Activated T-helper 1 cell treated with anti-CD3 and anti-CD28 coated beads, Interleukin-12 subunit alpha, Interleukin-12 subunit beta, Interleukin-2, Interleukin-4 antibody, amounts not matched to agents 30 ng/mL and 10 ng/mL and 1 ng/mL, durations not matched to agents 14 hours and 24 hours and 36 hours (primary cell): ENCODE results near the gene RYR3. TPM values are rescaled to one million over a fixed set of nuclear protein-coding genes. Genes with fewer than 3 reads are reported as not detected.

ENCODE experiments used
- DNase-seq: peaks from one replicate; pipeline ENCODE4 v3.0.0; 2021; ENCODE audit warnings: low spot score
- H3K27ac Mint-ChIP-seq: one replicate; pipeline ENCODE4 v1.8.0; 2021; ENCODE audit warnings: mild to moderate bottlenecking, mixed read lengths
- H3K27me3 Mint-ChIP-seq: one replicate; pipeline ENCODE4 v1.8.0; 2022; ENCODE audit warnings: mild to moderate bottlenecking, moderate library complexity, mixed read lengths; ENCODE audit not compliant: insufficient read depth
- H3K36me3 Mint-ChIP-seq: one replicate; pipeline ENCODE4 v1.8.0; 2021; ENCODE audit warnings: low read depth, mixed read lengths
- H3K4me1 Mint-ChIP-seq: one replicate; pipeline ENCODE4 v1.8.0; 2021; ENCODE audit warnings: low read depth, mixed read lengths
- H3K4me3 Mint-ChIP-seq: one replicate; pipeline ENCODE4 v1.8.0; 2021; ENCODE audit warnings: mild to moderate bottlenecking, moderate library complexity, mixed read lengths
- H3K9me3 Mint-ChIP-seq: one replicate; pipeline ENCODE4 v1.8.0; 2021; ENCODE audit warnings: mixed read lengths
- intact Hi-C: fragments of 100-400 bp; cut with micrococcal nuclease; formaldehyde crosslinking; loops from one replicate; pipeline ENCODE4 v1.15.1; 2024
- total RNA-seq: library from RNA; stranded (reverse); gene quantifications from 2 replicates; pipeline ENCODE4 v1.2.3, GENCODE V29; 2022

The RYR3 gene
- total RNA-seq, 1 donor from 2014 or later, result not detected

DNA sequence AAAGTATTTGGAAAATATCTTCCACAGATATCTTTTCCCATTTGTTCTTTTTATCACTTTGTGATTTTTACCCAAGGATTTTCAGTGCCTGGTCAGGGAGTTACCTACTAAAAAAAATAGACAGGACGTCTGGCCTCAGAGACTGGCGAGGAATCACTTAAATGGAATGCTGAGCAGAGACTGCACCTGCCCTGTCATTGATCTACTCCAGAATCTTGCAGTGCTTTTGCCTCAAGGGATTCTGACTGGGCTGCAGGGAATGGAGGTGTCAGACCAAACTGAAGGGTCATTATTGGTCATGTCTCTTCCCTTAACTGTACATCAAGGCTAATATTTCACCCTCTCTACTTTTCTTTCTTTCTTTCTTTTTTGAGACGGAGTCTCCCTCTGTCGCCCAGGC is 12.1 kb upstream of the RYR3 start:
- intact Hi-C loops, result no loop called here
- H3K9me3 Mint-ChIP-seq, result no peaks in the 10 kb centered on the region
- H3K4me3 Mint-ChIP-seq, result no peak overlapping the region
- no peaks in the 10 kb centered on the region for H3K36me3 Mint-ChIP-seq
- no peak overlapping the region for H3K27ac Mint-ChIP-seq
- peaks cover 7% of the 10 kb centered on the region for H3K27me3 Mint-ChIP-seq
- no peak for DNase-seq
- H3K4me1 Mint-ChIP-seq, result no peaks in the 10 kb centered on the region

DNA sequence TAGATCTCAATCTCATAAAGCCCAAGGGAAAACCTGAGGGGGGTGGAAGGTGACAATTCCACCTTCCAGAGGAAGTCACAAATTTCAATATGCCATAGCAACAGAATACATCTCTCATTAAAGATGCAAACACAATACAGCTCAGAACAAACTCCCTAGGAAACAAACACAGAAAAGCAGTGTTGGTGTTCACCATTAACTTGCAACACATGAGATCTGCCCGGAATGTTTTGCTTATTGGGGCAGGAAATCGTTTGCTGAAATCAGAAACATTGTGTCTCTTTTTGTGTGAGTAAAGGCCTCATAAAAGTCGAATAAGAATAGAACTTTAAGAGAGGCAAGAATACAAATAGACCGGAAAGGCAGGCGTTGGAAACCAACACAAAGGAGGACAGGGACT is 5.8 kb upstream of the RYR3 start:
- DNase-seq, result no peak
- H3K4me1 Mint-ChIP-seq, result no peaks in the 10 kb centered on the region
- peaks cover 33% of the 10 kb centered on the region for H3K27me3 Mint-ChIP-seq
- H3K27ac Mint-ChIP-seq, result no peak overlapping the region
- no peak overlapping the region for H3K4me3 Mint-ChIP-seq
- H3K9me3 Mint-ChIP-seq, result no peaks in the 10 kb centered on the region
- intact Hi-C loops, result no loop called here
- no peaks in the 10 kb centered on the region for H3K36me3 Mint-ChIP-seq

DNA sequence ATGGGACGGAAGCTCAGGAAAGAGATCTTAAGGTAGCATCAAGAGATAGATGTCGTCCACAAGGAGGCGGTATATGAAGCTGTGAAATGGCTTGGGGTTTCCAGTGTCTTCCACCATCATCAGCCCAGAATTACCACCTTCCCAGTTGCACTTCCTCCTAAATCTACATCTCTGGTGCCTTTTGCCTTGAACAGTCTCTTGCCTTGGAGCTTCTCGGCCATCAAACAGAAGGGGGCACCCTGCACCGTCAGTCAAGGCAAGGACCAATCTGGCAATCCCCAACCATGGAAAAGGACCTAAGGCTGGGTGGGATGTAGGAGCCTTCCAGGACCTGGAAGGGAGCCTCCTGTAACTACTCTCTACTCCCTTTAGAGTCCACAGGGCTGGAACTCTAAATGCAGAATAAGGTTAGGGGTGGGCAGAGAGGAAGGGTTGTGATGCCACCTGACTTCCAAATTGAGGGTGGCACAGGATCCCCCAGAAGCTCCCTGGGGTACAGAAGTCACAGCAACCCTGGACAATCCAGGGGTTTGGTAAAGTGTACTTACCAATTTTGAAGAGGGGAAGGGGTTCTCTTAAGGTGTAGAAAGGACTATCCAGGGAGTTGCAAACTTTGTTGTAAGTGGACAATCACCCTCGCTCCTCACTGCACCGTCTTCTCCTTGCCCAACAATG is 1.0 kb upstream of the RYR3 start:
- no peaks in the 10 kb centered on the region for H3K9me3 Mint-ChIP-seq
- no peaks in the 10 kb centered on the region for H3K36me3 Mint-ChIP-seq
- no peak overlapping the region for H3K4me3 Mint-ChIP-seq
- no peak overlapping the region for H3K27ac Mint-ChIP-seq
- no peaks in the 10 kb centered on the region for H3K4me1 Mint-ChIP-seq
- DNase-seq, result no peak
- intact Hi-C loops, result no loop called here
- peaks cover 44% of the 10 kb centered on the region for H3K27me3 Mint-ChIP-seq

DNA sequence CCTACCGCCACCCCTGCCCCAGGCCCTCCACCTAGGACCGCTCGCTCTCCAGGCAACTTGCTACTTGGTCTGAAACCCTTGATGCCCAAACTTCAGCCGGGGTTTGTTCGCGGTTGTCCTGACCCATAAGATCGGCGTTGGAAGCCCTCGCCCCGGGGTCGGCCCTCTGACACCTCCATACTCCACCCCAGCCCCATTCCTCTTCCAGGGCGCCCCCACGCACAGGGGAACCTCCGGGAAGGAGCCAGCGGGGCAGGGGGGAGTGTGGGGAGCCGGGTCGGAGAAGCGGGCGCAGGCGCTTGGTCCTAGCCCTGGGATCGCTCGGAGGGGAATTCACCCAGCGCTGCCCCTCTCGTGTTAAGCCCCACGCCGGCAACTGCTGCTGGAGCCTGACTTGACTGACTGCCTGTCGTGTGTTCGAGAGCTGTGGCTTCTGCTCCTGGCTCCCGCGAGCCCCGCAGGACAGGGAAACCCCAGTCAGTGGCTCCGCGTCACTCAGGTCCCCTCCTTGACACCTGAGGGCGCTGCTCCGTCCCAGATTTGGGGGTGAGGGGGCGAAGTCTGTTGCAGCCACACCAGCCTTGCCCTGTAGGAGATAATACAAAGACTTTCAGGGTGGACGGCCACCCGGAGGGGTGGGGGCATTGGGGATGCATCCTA is 675 bp downstream of the RYR3 start:
- H3K27me3 Mint-ChIP-seq, result peaks cover 37% of the 10 kb centered on the region
- H3K4me1 Mint-ChIP-seq, result no peaks in the 10 kb centered on the region
- DNase-seq, result no peak
- H3K36me3 Mint-ChIP-seq, result no peaks in the 10 kb centered on the region
- H3K9me3 Mint-ChIP-seq, result no peaks in the 10 kb centered on the region
- H3K27ac Mint-ChIP-seq, result no peak overlapping the region
- intact Hi-C loops, result no loop called here
- H3K4me3 Mint-ChIP-seq, result no peak overlapping the region

DNA sequence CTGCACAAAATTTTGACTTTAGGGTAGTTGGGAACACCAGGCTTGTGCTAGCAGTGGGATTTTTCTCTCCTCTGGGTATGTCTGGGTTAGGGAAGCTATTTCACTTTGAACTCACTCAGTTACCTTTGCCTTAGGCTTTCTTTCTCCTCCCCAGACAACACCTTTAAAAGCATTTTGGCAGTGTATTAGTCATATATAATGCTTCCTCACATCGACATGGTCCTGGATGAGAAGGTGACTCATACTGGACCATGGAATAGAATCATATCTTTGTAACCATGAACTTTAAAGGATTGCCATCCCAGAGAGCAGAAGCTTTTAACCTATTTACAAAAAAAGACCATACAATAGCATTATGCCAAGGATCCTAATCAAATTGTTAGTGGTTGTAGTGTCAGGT is 2.7 kb downstream of the RYR3 start:
- H3K36me3 Mint-ChIP-seq, result no peaks in the 10 kb centered on the region
- H3K27me3 Mint-ChIP-seq, result peaks cover 33% of the 10 kb centered on the region
- no peaks in the 10 kb centered on the region for H3K4me1 Mint-ChIP-seq
- no peaks in the 10 kb centered on the region for H3K9me3 Mint-ChIP-seq
- intact Hi-C loops, result no loop called here
- no peak overlapping the region for H3K4me3 Mint-ChIP-seq
- H3K27ac Mint-ChIP-seq, result no peak overlapping the region
- no peak for DNase-seq

DNA sequence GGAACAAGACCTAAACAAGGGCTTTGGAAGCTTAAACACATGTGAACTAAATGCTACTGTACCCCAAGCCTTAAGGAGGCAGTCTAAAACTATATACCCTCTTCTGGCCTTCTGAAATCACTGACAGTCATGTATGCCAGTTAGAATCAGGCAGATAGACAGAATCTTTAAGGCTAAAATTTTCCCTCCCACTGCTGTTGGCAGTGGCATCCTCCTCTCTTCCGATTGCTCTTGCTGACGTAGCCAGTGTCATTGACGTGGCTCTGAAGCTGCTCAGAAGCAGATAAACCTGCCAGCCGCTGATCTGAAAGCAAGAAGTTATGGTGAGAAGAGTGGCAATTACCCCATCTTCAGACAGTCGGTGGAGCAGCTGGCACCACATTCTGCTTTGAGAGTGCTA is 3.3 kb downstream of the RYR3 start:
- no peak for DNase-seq
- Mint-ChIP-seq H3K4me3 (no peak overlapping the region), H3K4me1 (no peaks in the 10 kb centered on the region), H3K27ac (no peak overlapping the region), H3K36me3 (no peaks in the 10 kb centered on the region), H3K27me3 (peaks cover 31% of the 10 kb centered on the region), H3K9me3 (no peaks in the 10 kb centered on the region)
- intact Hi-C loops, result no loop called here

DNA sequence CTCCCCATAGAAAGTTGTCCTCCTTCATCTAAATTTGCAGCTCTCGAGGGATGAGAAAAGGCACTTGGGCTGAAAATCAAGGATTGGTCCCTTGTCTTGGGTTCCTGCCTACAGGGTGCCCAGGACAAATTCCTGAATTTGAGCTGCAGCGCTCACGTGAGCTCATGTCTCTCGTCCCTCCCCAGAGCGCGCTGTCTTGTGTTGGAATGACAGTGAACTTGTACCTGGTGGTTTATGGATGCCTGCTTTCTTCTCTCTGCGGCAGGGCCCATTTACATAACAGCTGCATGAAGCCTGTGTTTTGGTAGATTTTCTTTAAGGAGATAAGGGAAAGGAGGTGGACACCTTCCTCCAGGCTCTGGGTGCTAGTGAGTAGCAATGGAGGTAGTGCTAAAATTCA is 4.3 kb downstream of the RYR3 start:
- H3K27me3 Mint-ChIP-seq, result peaks cover 25% of the 10 kb centered on the region
- DNase-seq, result no peak
- no peak overlapping the region for H3K27ac Mint-ChIP-seq
- no peaks in the 10 kb centered on the region for H3K4me1 Mint-ChIP-seq
- intact Hi-C loops, result no loop called here
- no peaks in the 10 kb centered on the region for H3K9me3 Mint-ChIP-seq
- no peaks in the 10 kb centered on the region for H3K36me3 Mint-ChIP-seq
- no peak overlapping the region for H3K4me3 Mint-ChIP-seq

DNA sequence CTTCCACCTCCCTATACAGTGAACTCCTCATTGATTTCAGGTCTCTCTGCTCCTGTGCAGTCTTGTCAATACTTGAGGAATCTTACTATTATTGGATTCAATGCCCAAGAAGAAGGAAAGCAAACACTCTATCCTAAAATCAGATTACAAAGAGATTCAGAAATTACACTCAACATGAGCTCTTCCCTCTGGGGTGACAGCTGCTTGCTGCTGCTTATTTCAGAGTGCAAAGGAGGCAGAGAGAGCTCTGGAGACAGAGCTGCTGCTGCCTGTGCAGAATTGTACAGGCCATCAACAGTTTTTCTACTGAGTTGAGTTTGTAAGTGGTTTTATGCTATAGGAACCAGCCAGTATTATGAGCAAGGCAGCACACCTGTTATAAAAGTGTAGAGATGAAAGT is 7.1 kb downstream of the RYR3 start:
- H3K36me3 Mint-ChIP-seq, result no peaks in the 10 kb centered on the region
- no peak overlapping the region for H3K27ac Mint-ChIP-seq
- no peaks in the 10 kb centered on the region for H3K4me1 Mint-ChIP-seq
- no peak for DNase-seq
- H3K27me3 Mint-ChIP-seq, result peaks cover 13% of the 10 kb centered on the region
- no peaks in the 10 kb centered on the region for H3K9me3 Mint-ChIP-seq
- no peak overlapping the region for H3K4me3 Mint-ChIP-seq
- intact Hi-C loops, result no loop called here

DNA sequence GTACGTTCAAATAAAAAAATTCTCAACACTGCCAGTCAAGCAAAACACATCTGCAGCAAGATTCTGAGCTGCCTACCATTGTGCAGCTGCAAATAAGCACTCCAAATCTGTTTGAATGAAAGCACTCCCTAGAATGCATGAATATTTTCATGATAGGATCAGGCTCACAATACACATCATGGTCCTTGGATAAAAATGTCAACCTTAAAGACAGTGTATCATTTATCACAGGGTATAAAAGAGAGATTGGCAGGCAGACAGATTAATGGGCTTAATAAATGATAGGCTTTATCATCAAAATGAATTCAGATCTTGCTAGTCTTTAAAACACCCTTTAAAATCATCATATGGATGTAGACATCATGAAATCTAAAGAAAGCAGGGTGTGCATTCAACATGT is 9.2 kb downstream of the RYR3 start:
- no peaks in the 10 kb centered on the region for H3K36me3 Mint-ChIP-seq
- no peak overlapping the region for H3K27ac Mint-ChIP-seq
- peaks cover 5% of the 10 kb centered on the region for H3K4me1 Mint-ChIP-seq

DNA sequence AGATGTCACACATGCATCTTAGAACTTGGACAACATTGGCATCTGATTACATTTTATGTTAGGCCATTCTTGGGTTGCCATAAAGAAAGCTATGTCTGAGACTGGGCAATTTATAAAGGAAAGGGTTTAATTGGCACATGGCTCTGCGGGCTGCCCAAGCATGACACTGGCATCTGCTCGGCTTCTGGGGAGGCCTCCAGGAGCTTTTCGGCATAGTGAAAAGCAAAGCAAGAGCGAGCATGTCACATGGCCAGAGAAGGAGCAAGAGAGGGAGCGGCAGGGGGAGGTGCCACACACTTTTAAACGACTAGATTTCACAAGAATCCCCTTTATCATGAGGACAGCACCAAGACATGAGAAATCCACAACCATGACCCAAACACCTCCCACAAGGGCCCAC is 11.3 kb downstream of the RYR3 start:
- intact Hi-C loops, result no loop called here
- DNase-seq, result no peak

More for the DNA sequence above, 9.2 kb downstream of the RYR3 start:
- intact Hi-C loops, result no loop called here
- H3K27me3 Mint-ChIP-seq, result peaks cover 12% of the 10 kb centered on the region
- no peaks in the 10 kb centered on the region for H3K9me3 Mint-ChIP-seq
- no peak overlapping the region for H3K4me3 Mint-ChIP-seq
- no peak for DNase-seq

DNA sequence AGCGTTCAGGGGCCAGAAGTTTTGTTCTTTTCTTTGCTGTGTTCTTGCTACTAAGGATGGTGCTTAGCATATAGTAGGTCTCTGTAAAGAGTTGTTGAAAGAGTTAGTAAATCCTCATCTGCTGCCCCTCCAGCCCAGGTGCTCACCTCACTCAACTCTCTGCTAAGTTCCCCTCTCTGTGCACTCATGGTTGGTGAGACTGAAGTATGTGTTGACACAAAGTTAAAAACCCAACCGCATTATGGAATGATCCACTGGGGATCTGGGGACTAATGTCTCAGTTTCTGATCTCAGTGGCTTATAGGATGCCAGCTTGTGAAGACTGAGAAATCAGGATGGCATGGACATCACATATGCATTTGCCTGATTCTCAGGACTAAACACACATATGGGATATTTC is 13.8 kb downstream of the RYR3 start:
- Mint-ChIP-seq H3K4me3 (no peak overlapping the region), H3K27me3 (peaks cover 9% of the 10 kb centered on the region), H3K36me3 (no peaks in the 10 kb centered on the region), H3K4me1 (peaks cover 5% of the 10 kb centered on the region), H3K27ac (no peak overlapping the region), H3K9me3 (no peaks in the 10 kb centered on the region)
- no peak for DNase-seq
- intact Hi-C loops, result no loop called here

More for the DNA sequence above, 11.3 kb downstream of the RYR3 start:
- H3K36me3 Mint-ChIP-seq, result no peaks in the 10 kb centered on the region
- H3K4me3 Mint-ChIP-seq, result no peak overlapping the region
- no peak overlapping the region for H3K27ac Mint-ChIP-seq
- H3K27me3 Mint-ChIP-seq, result peaks cover 8% of the 10 kb centered on the region
- H3K9me3 Mint-ChIP-seq, result no peaks in the 10 kb centered on the region
- peaks cover 5% of the 10 kb centered on the region for H3K4me1 Mint-ChIP-seq

DNA sequence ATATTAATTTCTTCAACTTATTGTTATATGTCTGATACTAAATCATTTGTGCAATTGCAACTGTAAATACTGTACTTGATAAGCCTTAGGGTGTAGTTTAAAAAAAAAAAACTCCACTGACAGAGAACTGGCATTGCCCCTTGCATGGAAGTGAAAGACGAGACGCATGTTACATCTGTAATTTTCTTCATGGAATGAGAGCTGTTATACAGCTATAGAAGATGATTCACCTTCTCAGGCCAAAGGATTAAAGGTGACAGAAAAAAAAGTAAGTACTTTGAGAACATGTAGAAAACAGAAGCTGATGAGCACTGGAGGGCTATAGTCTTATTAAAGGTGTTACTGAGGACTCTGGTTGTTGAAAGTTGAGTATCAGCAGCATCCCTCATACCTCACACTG is 16.1 kb downstream of the RYR3 start:
- H3K36me3 Mint-ChIP-seq, result no peaks in the 10 kb centered on the region
- no peaks in the 10 kb centered on the region for H3K9me3 Mint-ChIP-seq
- H3K4me1 Mint-ChIP-seq, result peaks cover 5% of the 10 kb centered on the region
- no peak overlapping the region for H3K27ac Mint-ChIP-seq
- intact Hi-C loops, result no loop called here
- DNase-seq, result no peak
- H3K27me3 Mint-ChIP-seq, result peaks cover 5% of the 10 kb centered on the region
- no peak overlapping the region for H3K4me3 Mint-ChIP-seq

DNA sequence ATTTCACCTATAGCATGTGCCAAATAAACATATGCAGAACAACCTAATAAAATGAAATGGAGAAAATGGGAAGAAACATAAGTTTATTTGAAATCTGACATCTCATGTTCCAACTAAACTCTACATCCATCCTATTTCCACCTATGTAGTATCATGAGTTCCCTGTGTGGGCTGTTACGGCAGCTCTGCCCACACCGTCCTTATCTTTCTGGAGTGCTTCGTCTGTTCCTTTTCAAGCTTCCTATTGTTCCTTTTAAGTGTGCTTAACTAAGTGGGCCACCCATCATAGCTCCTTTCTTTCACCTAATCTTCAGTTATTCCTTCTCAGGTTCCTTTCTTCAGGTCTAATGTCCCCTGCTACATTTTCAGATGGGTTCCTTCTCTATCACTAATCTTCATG is 17.3 kb downstream of the RYR3 start:
- DNase-seq, result no peak
- H3K4me3 Mint-ChIP-seq, result no peak overlapping the region
- H3K27me3 Mint-ChIP-seq, result peaks cover 2% of the 10 kb centered on the region
- no peak overlapping the region for H3K27ac Mint-ChIP-seq
- H3K36me3 Mint-ChIP-seq, result no peaks in the 10 kb centered on the region
- intact Hi-C loops, result no loop called here
- H3K4me1 Mint-ChIP-seq, result peaks cover 5% of the 10 kb centered on the region
- no peaks in the 10 kb centered on the region for H3K9me3 Mint-ChIP-seq

DNA sequence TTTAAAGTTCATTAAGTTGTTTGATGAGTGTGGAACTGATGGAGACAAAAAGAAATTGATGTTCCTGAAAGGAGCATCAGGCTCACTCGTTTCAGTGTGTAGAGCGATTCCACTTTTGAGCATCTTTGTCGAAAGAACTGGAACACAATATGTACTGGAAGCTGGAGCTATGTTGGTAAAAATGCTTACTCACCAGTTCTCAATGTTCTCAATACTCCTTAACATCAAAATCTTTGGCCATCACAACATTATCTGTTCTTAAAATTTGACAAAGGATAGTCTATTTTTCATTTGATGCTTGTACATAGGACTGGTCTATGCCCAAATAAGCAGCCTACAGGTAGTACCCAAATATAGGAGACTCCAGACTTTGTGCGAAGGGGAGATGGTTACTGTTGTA is 18.7 kb downstream of the RYR3 start:
- no peaks in the 10 kb centered on the region for H3K9me3 Mint-ChIP-seq
- DNase-seq, result no peak
- no peak overlapping the region for H3K27ac Mint-ChIP-seq
- peaks cover 5% of the 10 kb centered on the region for H3K27me3 Mint-ChIP-seq
- no peaks in the 10 kb centered on the region for H3K4me1 Mint-ChIP-seq
- no peak overlapping the region for H3K4me3 Mint-ChIP-seq
- intact Hi-C loops, result no loop called here
- H3K36me3 Mint-ChIP-seq, result no peaks in the 10 kb centered on the region
